Stimulated activated naive CD8-positive, alpha-beta T cell treated with anti-CD3 and anti-CD28 coated beads, Interleukin-15, Interleukin-2, amounts not matched to agents 100 ng/mL and 50 ng/mL, for 24 hours (primary cell): ENCODE measurements around the gene PRX.
"Not testable (repeated sequence)": the region's sequence is repeated elsewhere in the genome, so short reads cannot be mapped to it uniquely, and the experiment has no call there.

ENCODE experiments used
- H3K27ac Mint-ChIP-seq: one replicate; pipeline ENCODE4 v1.8.0; 2021; ENCODE audit warnings: mild to moderate bottlenecking, mixed read lengths
- H3K27me3 Mint-ChIP-seq: one replicate; pipeline ENCODE4 v1.8.0; 2021; ENCODE audit warnings: mixed read lengths
- H3K36me3 Mint-ChIP-seq: one replicate; pipeline ENCODE4 v1.8.0; 2021; ENCODE audit warnings: low read depth, mixed read lengths
- H3K4me1 Mint-ChIP-seq: one replicate; pipeline ENCODE4 v1.8.0; 2021; ENCODE audit warnings: low read depth, mixed read lengths
- H3K4me3 Mint-ChIP-seq: one replicate; pipeline ENCODE4 v1.8.0; 2021; ENCODE audit warnings: mild to moderate bottlenecking, mixed read lengths
- H3K9me3 Mint-ChIP-seq: one replicate; pipeline ENCODE4 v1.8.0; 2021; ENCODE audit warnings: mixed read lengths

PRX gene

DNA sequence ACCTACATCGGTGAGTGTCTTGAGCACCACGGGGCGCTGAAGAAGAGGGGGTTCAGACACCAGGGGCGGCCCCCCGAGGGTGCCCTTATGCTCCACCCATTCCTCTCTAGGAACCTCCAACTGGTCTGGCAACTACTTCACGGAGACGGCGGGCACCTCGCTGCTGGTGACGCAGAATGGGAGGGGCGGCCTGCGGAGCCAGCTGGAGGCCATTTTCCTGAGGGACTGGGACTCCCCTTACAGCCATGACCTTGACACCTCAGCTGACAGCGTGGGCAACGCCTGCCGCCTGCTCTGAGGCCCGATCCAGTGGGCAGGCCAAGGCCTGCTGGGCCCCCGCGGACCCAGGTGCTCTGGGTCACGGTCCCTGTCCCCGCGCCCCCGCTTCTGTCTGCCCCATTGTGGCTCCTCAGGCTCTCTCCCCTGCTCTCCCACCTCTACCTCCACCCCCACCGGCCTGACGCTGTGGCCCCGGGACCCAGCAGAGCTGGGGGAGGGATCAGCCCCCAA, 35.2 kb downstream of the PRX start:
- Mint-ChIP-seq H3K36me3 (peaks cover 3% of the 10 kb centered on the region), H3K4me1 (no peaks in the 10 kb centered on the region), H3K27me3 (no peaks in the 10 kb centered on the region), H3K9me3 (no peaks in the 10 kb centered on the region), H3K27ac (no peak overlapping the region), H3K4me3 (no peak overlapping the region)

DNA sequence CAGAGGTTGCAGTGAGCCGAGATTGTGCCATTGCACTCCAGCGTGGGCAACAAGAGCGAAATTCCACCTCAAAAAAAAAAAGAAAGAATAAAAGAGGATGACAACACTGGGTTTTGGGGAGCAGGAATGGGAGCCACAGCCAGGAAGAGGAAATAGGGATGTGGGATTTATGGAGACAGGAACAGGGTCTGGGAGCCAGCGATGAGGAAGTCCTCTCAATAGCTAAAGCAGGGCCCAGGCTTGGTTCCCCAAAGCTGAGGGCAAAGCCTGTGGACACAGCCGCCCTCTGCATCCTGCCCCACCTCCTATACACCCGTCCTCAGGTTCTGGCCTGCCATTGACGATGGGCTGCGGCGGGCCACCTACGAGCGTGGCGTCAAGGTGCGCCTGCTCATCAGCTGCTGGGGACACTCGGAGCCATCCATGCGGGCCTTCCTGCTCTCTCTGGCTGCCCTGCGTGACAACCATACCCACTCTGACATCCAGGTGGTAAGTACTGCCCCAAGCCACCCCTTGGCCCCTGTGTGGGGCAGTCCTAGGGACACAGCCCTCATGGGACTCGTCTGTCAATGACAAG, 36.8 kb downstream of the PRX start:
- H3K9me3 Mint-ChIP-seq, result no peaks in the 10 kb centered on the region
- H3K4me3 Mint-ChIP-seq, result no peak overlapping the region
- H3K4me1 Mint-ChIP-seq, result no peaks in the 10 kb centered on the region
- H3K27ac Mint-ChIP-seq, result no peak overlapping the region
- peaks cover 3% of the 10 kb centered on the region for H3K36me3 Mint-ChIP-seq
- no peaks in the 10 kb centered on the region for H3K27me3 Mint-ChIP-seq

DNA sequence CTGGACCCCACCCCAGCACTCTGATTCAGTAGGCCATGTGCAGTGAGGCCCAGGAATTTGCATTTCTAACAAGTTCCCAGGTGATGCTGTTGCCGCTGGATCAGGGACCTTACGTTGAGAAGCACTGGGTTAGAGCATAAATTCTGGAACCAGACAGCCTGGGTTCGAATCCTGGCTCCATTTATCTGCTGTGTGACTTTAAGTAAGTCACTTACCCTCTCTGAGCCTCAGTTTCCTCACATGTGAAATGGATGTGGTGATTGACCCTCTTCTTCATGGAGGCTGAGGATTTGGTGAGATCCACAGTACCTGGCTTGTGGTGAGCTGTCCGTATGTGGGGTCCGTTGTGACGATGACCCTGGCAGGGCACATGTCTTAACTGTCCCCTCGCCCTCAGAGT, 39.1 kb downstream of the PRX start:
- Mint-ChIP-seq H3K4me3 (no peak overlapping the region), H3K4me1 (no peaks in the 10 kb centered on the region), H3K36me3 (peaks cover 3% of the 10 kb centered on the region), H3K9me3 (no peaks in the 10 kb centered on the region), H3K27ac (no peak overlapping the region), H3K27me3 (no peaks in the 10 kb centered on the region)

DNA sequence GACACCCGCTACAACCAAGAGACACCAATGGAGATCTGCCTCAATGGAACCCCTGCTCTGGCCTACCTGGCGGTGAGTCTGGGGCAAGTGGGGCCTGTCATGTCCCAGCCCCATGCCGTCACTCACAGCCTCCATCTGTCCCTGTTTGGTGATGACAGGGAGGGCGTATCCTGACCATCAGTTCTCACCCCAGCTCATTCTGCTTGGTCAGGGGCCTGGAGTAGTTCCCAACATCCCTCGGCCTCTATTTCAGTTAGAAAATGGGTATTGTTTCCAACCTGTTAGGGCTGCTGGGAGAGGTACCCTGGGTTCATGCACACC, 41.4 kb downstream of the PRX start:
- no peak overlapping the region for H3K4me3 Mint-ChIP-seq
- H3K27ac Mint-ChIP-seq, result no peak overlapping the region
- no peaks in the 10 kb centered on the region for H3K9me3 Mint-ChIP-seq
- no peaks in the 10 kb centered on the region for H3K4me1 Mint-ChIP-seq
- peaks cover 7% of the 10 kb centered on the region for H3K36me3 Mint-ChIP-seq
- H3K27me3 Mint-ChIP-seq, result no peaks in the 10 kb centered on the region

DNA sequence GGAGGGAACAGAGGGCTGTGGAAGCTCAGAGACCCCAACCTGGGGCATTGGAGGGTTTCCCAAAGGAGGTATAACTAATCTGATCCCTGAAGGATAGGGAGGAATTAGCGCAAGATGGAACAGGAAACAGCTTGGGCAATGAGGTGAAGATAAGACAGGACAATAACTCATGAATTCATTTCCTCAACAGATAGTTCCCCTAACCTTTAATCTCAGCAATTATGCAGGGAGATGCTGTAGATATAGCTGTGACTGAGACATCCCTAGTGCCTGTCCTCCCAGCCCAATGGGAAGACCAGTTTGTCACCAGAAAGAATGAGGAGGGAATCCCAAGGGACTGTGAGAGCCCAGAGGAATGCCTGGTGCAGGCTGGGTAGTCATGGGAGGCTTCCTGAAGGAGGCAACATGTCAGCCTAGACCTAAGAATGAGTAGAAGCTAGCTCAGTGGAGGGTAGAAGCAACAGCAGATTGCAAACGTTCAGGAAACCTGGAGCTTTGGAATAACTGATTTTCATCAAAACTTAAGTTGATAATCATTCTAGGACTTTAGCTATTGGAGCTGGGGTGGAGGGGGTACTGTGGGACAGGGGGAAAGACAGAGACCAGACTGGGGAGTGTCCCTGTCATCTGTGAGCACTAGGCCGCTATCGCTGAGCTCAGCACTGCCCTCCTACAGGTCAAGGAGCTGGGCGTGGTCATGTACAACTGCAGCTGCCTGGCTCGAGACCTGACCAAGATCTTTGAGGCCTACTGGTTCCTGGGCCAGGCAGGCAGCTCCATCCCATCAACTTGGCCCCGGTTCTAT, 42.0 kb downstream of the PRX start:
- Mint-ChIP-seq H3K4me3 (no peak overlapping the region), H3K9me3 (no peaks in the 10 kb centered on the region), H3K27ac (no peak overlapping the region), H3K36me3 (peaks cover 7% of the 10 kb centered on the region), H3K4me1 (no peaks in the 10 kb centered on the region), H3K27me3 (no peaks in the 10 kb centered on the region)

DNA sequence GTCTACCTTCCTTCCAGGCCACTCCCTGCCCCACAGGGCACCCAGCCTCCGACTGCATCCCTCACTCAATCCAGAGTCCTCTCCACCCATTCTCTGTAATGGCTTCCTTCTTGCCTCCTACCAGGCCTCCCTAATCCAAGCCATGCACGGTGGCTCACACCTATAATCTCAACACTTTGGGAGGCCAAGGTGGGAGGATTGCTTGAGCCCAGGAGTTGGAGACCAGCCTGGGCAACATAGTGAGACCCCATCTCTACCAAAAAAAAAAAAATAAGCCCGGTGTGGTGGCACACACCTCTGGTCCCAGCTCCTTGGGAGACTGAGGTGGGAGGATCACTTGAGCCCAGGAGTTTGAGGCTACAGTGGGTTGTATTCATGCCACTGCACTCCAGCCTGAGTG, 42.9 kb downstream of the PRX start:
- H3K4me1 Mint-ChIP-seq, H3K27ac Mint-ChIP-seq, H3K4me3 Mint-ChIP-seq, H3K9me3 Mint-ChIP-seq, H3K27me3 Mint-ChIP-seq, H3K36me3 Mint-ChIP-seq: not testable (repeated sequence)

DNA sequence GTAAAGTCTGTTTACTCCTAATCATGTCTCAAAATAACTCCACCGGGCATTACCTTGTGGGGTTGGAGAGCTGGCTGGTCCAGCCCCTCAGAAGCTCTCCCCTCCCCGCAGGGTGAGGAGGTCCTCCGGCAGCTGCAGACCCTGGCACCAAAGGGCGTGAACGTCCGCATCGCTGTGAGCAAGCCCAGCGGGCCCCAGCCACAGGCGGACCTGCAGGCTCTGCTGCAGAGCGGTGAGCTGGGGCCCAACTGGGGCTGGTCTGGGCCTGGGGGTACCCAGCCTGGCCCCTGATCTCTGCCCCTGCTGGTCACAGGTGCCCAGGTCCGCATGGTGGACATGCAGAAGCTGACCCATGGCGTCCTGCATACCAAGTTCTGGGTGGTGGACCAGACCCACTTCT, 43.4 kb downstream of the PRX start:
- no peak overlapping the region for H3K4me3 Mint-ChIP-seq
- no peaks in the 10 kb centered on the region for H3K27me3 Mint-ChIP-seq
- peaks cover 4% of the 10 kb centered on the region for H3K36me3 Mint-ChIP-seq
- no peak overlapping the region for H3K27ac Mint-ChIP-seq
- H3K9me3 Mint-ChIP-seq, result no peaks in the 10 kb centered on the region
- peaks cover 7% of the 10 kb centered on the region for H3K4me1 Mint-ChIP-seq

DNA sequence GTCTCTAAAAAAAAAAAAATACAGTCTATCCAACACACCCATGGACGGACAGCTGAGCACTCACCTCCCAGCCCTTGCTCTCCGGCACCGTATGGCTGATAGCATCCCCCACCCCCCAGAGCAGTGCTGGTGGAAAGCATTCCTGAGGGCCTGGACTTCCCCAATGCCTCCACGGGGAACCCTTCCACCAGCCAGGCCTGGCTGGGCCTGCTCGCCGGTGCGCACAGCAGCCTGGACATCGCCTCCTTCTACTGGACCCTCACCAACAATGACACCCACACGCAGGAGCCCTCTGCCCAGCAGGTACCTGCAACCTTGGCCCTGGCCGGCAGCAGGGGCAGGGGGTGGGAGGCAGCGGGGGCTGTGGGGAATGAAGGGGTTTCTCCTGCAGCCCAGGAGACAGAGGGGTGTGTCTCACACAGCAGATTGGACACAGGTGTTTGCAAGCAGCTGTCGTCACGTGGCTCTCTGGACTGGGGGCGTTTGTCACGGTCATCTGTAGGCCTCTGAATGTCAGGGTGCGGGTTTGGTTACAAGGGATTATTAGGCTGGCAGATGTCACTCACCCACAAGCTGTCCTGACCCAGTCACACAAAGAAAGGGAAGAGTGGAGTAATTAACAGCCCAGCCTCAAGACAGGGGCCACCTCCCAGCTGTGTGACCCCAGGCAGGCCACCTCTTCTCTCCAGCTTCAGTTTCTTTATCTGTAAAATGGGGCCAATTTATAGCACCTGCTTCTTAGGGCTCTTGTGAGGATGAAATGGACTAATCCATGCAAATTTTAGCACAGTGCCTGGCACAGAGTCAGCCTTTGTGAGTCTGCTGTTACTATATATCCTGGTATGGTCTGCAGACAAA, 45.4 kb downstream of the PRX start:
- Mint-ChIP-seq H3K36me3 (peaks cover 4% of the 10 kb centered on the region), H3K27ac (no peak overlapping the region), H3K4me3 (no peak overlapping the region), H3K4me1 (peaks cover 14% of the 10 kb centered on the region), H3K9me3 (no peaks in the 10 kb centered on the region), H3K27me3 (no peaks in the 10 kb centered on the region)

DNA sequence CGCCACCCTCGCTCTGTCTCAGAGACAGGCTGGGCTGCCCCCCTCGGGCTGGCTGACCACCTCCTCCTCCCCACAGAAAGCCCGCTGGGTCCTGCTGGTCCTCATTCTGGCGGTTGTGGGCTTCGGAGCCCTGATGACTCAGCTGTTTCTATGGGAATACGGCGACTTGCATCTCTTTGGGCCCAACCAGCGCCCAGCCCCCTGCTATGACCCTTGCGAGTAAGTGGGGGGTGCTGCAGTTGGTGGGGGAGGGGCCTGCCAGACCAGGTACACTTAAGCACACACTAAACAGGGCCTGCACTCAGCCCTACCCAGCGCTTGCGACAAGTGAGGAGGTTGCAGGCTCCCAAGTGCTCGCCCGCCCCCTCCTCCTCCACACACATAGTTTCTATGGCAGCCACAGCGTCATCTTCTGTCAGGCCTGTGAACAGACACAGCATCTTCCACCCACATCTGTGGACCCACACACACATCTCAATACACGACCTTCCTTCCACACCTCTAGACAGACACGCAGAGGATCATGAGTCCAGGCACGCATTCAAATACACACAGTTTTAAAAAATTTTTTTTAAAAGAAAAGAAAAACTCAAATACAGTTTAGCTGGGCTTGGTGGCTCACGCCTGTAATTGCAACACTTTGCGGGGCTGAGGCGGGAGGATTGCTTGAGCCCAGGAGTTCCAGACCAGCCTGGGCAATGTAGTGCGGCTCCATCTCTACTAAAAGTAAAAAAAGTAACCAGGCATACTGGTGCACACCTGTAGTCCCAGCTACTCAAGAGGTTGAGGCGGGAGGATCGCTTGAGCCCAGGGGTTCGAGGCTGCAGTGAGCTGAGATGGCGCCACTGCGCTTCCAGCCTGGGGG, 46.2 kb downstream of the PRX start:
- H3K4me3 Mint-ChIP-seq, result no peak overlapping the region
- no peaks in the 10 kb centered on the region for H3K9me3 Mint-ChIP-seq
- H3K27ac Mint-ChIP-seq, result no peak overlapping the region
- peaks cover 19% of the 10 kb centered on the region for H3K4me1 Mint-ChIP-seq
- peaks cover 4% of the 10 kb centered on the region for H3K36me3 Mint-ChIP-seq
- H3K27me3 Mint-ChIP-seq, result no peaks in the 10 kb centered on the region

DNA sequence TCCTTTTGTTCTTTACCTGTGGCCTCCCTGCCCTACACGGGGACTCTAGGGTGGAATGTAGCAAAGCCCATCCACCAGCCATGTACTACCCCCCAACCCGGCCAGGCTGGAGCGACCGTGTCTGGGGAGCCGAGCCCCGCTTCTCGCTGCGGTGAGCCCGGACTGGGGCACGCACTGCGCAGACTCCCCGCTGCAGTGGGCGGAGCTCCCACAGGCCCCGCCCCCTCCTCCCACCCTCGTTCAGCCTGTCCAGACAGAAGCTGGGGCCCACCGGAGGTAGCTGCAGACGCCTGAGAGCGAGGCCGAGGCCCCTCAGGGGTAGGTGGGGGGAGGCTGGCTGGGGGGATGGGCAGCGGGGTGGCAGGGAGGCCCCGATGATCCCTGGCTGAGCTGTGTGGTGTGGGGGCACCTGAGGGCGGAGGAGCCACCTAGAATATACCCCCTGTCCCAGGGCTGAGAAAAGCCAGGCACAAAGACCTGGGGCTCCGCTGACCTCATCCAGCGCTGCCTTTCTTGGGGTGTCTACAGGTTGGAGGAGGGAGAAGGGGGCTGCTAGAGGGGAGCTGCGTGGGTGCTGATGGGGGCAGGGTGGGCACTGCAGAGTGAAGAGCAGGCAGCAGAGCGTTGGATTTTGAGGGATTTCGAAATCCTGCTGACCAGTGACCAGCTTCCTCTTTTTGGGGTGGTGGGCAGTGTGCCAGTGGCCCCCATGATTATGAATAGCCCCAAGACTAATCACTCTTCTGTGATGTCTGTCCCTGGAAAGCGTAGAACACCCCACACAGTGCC, 47.4 kb downstream of the PRX start:
- Mint-ChIP-seq H3K4me3 (peak overlapping the region; percentile 41), H3K36me3 (peaks cover 5% of the 10 kb centered on the region), H3K4me1 (peaks cover 19% of the 10 kb centered on the region), H3K9me3 (no peaks in the 10 kb centered on the region), H3K27ac (peak overlapping the region; percentile 33), H3K27me3 (no peaks in the 10 kb centered on the region)

DNA sequence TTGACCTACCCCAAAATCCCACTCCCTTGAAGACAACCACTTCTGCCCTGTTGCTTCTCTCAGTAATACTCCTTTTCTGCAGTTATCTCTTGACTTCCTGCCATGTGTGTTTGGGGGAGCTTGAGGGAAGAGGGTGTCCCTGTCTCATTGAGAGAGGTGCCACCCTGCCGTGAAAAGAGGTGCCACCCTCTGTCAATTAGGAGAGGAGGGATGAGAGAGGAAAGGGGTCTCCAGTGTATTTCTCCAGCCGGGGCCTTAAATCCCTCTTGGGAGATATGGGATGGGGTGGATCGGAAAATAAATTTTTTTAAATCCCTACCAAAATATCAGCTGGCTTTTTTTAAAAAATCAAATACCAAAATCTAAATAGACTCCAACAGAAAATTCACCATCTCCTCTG, 48.2 kb downstream of the PRX start:
- peaks cover 9% of the 10 kb centered on the region for H3K36me3 Mint-ChIP-seq
- H3K9me3 Mint-ChIP-seq, result no peaks in the 10 kb centered on the region
- no peak overlapping the region for H3K27ac Mint-ChIP-seq
- H3K27me3 Mint-ChIP-seq, result no peaks in the 10 kb centered on the region
- H3K4me1 Mint-ChIP-seq, result peaks cover 19% of the 10 kb centered on the region
- H3K4me3 Mint-ChIP-seq, result peak overlapping the region; percentile 41

DNA sequence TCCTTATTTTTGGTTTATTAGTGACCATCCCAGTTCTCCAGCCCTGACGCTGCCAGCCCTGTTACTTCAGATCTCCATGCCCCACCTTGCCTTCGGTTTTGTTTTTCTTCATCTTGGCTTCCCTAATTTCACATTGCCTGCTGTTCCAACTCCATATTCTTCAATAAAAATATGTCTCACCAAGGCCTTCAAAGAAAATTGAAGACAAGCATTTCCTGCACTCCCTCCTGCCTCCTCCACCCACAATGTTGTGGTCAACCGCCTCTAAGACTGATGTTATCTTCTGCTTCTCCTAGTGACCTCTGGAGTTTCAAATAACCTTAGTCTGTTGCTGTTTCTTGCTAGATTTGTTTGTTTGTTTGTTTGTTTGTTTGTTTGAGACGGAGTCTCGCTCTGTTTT, 50.1 kb downstream of the PRX start:
- Mint-ChIP-seq H3K27ac (peak overlapping the region; percentile 55), H3K4me3 (no peak overlapping the region), H3K27me3 (no peaks in the 10 kb centered on the region), H3K4me1 (peaks cover 25% of the 10 kb centered on the region), H3K36me3 (peaks cover 9% of the 10 kb centered on the region), H3K9me3 (no peaks in the 10 kb centered on the region)

DNA sequence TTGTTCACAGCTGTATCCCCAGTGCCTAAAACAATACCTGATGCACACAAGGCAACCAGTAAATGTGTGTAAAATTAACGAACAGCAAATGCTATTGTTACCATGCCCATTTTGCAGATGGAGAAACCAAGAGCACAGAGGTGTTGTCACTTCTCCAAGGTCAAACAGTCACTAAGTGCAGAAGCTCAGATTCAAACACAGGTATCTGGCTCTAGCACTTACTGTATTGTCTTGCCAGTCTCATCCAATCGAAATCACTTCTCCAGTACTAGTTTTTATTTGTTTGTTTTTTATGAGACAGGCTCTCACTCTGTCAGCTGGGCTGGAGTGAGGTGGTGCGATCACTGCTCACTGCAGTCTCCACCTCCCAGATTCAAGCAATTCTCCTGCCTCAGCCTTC, 51.0 kb downstream of the PRX start:
- H3K27me3 Mint-ChIP-seq, result no peaks in the 10 kb centered on the region
- no peak overlapping the region for H3K27ac Mint-ChIP-seq
- no peak overlapping the region for H3K4me3 Mint-ChIP-seq
- H3K36me3 Mint-ChIP-seq, result peaks cover 9% of the 10 kb centered on the region
- H3K9me3 Mint-ChIP-seq, result no peaks in the 10 kb centered on the region
- H3K4me1 Mint-ChIP-seq, result peaks cover 25% of the 10 kb centered on the region

DNA sequence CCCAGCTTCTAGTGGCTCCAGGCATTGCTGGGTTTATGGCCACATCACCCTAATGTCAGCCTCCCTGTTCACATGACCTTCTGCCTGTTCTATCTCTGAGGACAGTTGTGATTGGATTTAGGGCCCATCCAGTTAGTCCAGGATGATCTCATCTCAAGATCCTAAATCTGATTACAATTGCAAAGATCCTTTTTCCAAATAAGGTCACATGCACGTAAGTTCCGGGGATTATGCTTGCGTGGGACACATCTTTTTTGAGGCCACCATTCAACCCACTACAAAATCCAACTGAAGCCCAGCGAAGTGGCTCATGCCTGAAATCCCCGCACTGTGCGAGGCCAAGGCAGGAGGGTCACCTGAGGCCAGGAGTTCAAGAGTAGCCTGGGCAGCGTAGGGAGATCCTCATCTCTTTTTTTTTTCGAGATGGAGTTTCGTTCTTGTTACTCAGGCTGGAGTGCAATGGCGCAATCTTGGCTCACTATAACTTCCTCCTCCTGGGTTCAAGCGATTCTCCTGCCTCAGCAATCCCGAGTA, 52.4 kb downstream of the PRX start:
- H3K27me3 Mint-ChIP-seq, result no peaks in the 10 kb centered on the region
- no peak overlapping the region for H3K27ac Mint-ChIP-seq
- H3K4me1 Mint-ChIP-seq, result peaks cover 29% of the 10 kb centered on the region
- no peaks in the 10 kb centered on the region for H3K9me3 Mint-ChIP-seq
- H3K4me3 Mint-ChIP-seq, result no peak overlapping the region
- peaks cover 5% of the 10 kb centered on the region for H3K36me3 Mint-ChIP-seq
